Measurements from ENCODE around the gene IER2. TPM values are rescaled to one million over a fixed set of nuclear protein-coding genes. Genes with fewer than 3 reads are reported as not detected.

The IER2 gene
- total RNA-seq, 1 experiment from 2014 or later = 247 TPM

GRCh38 chr19:13189600-13189999, 39.4 kb downstream of the IER2 start:
- Histone ChIP-seq H3K79me2 (ENCODE audit: insufficient read depth, low read length) (no peaks in the 10 kb centered on the region), H3K9me2 (ENCODE audit: insufficient read depth) (no peaks in the 10 kb centered on the region), H3K9ac (ENCODE audit: low read length) (no peak overlapping the region), H3K4me1 (ENCODE audit: control insufficient read depth in 1 of 2, insufficient read depth in 2 of 2, low read length in 2 of 2) (peaks cover 21 to 39% of the 10 kb centered on the region in 2 experiments; a peak in 3 of 4 replicates), H4K20me1 (ENCODE audit: insufficient read depth) (no peaks in the 10 kb centered on the region), H3K27ac (ENCODE audit: low read depth, low read length) (no peak overlapping the region), H3K9me3 (ENCODE audit: control insufficient read depth in 1 of 2, insufficient read depth in 1 of 2, low read depth in 1 of 2, low read length in 2 of 2) (no peaks in the 10 kb centered on the region), H3K36me3 (ENCODE audit: control insufficient read depth in 1 of 2, insufficient read depth in 2 of 2, low read length in 2 of 2) (no peaks in the 10 kb centered on the region), H2AFZ (ENCODE audit: low read depth, low read length, poor library complexity, severe bottlenecking) (no peak overlapping the region), H3K4me3 (replicated peaks in 1 of 2; ENCODE audit: low read depth in 1 of 2, low read length in 2 of 2) (no peak overlapping the region), H3K27me3 (ENCODE audit: insufficient read depth, low read length) (no peaks in the 10 kb centered on the region), H3K4me2 (ENCODE audit: low read length) (no peak overlapping the region)
- intact Hi-C loops (cut with micrococcal nuclease) = no loop called here
- ChIA-PET POLR2A (interaction anchor here (0.9 to 1.5 kb wide), 2 partner anchors 21 to 34 kb away, joined by 4 to 12 read pairs; no protein-coding TSS in a partner anchor), RAD21 (ENCODE audit: low non-redundant PET in 1 of 2, low total read pairs in 2 of 2, uncharacterized antibody in 2 of 2, unreplicated experiment in 2 of 2) (no interaction called here), CTCF (interaction anchor here (0.6 to 0.9 kb wide), 3 partner anchors 17 to 743 kb away, joined by 3 to 5 read pairs (median 4); no protein-coding TSS in a partner anchor)
- DNase-seq (ENCODE audit: low read depth, low spot score) = no peak
- BruUV-seq (replicated peaks) = no TSS peak
- no peak for TF ChIP-seq SRF (IDR thresholded peaks at IDR 0.05; ENCODE audit: low read depth)
- TF ChIP-seq ZBTB33 (IDR thresholded peaks at IDR 0.05; ENCODE audit: extremely low read depth, insufficient replicate concordance, low read length) = no peak
- TF ChIP-seq EGR1 (IDR thresholded peaks at IDR 0.05; ENCODE audit: low read depth) = no peak
- no peak for TF ChIP-seq ZNF274 (IDR thresholded peaks at IDR 0.05; ENCODE audit: low read depth, low read length)
- TF ChIP-seq ZFX (IDR thresholded peaks at IDR 0.05) = no peak
- no peak for TF ChIP-seq SIN3A (IDR thresholded peaks at IDR 0.05; ENCODE audit: low read depth)
- TF ChIP-seq REST (IDR thresholded peaks at IDR 0.05; ENCODE audit: low read depth) = no peak
- TF ChIP-seq ATF3 (IDR thresholded peaks at IDR 0.05) = no peak
- no peak for TF ChIP-seq POLR2A (IDR thresholded peaks at IDR 0.05; ENCODE audit: borderline replicate concordance, extremely low read depth, insufficient read depth, insufficient read length)
- TF ChIP-seq EZH2phosphoT487 (IDR thresholded peaks at IDR 0.05; ENCODE audit: borderline replicate concordance) = no peak
- no peak for TF ChIP-seq FOSL1 (IDR thresholded peaks at IDR 0.05; ENCODE audit: low read depth)
- TF ChIP-seq JUND (IDR thresholded peaks at IDR 0.05) = no peak
- no peak for TF ChIP-seq SP1 (IDR thresholded peaks at IDR 0.05; ENCODE audit: low read depth)
- TF ChIP-seq CTCF (IDR thresholded peaks at IDR 0.05 in 2 of 3, conservative IDR thresholded peaks at IDR 0.05 in 1 of 3; ENCODE audit: borderline replicate concordance in 1 of 3, insufficient read depth in 1 of 3, low read depth in 2 of 3, low read length in 2 of 3) = no peak
- TF ChIP-seq YY1 (IDR thresholded peaks at IDR 0.05; ENCODE audit: extremely low read depth, insufficient replicate concordance, low read depth, low read length) = no peak
- no peak for TF ChIP-seq CEBPB (IDR thresholded peaks at IDR 0.05; ENCODE audit: low read depth)
- no peak for ATAC-seq

Data from HCT116 (cell line).